ENCODE results near the gene CCDC15.
A peak's percentile ranks its signal among the peaks of the same experiment; 100 is the strongest.

GRCh38 chr11:124953753-124954589 lies at the start of gene CCDC15:
- TF ChIP-seq CTCF (conservative IDR thresholded peaks at IDR 0.05; ENCODE audit: low read depth in 2 of 2) (no peak), POLR2AphosphoS5 (IDR thresholded peaks at IDR 0.05; ENCODE audit: low read depth) (peak; percentile 95)
